Keratinocyte (primary cell): ENCODE measurements around the gene GET3. TPM values are rescaled to one million over a fixed set of nuclear protein-coding genes. Genes with fewer than 3 reads are reported as not detected.

ENCODE experiments used
- DNase-seq: peaks from one replicate; pipeline ENCODE4 v3.0.0-alpha.2; 2011; ENCODE audit warnings: low read depth, missing footprints, low spot score
- FAIRE-seq: peaks from 2 replicates; lab custom pipeline; 2011; peaks lifted over from hg19 to GRCh38; lab: Jason Lieb, UNC
- H2AFZ ChIP-seq: 2 replicates; pipeline ENCODE4 v1.6.0; 2012; ENCODE audit warnings: low read length, control low read depth, inconsistent platforms; ENCODE audit not compliant: control insufficient read depth
- H3K27ac ChIP-seq: 2 replicates; pipeline ENCODE4 v1.5.1; 2011; ENCODE audit warnings: low read length; ENCODE audit not compliant: control insufficient read depth, insufficient read depth
- H3K27me3 ChIP-seq: 3 replicates; pipeline ENCODE4 v1.6.0; 2011; ENCODE audit warnings: low read length; ENCODE audit not compliant: control insufficient read depth, insufficient read depth; ENCODE audit errors: extremely low read depth
- H3K36me3 ChIP-seq, 2 experiments: 2 replicates in 1 of 2; 3 replicates in 1 of 2; pipeline ENCODE4 v1.5.1; 2011; ENCODE audit warnings: low read length in 2 of 2, mild to moderate bottlenecking in 1 of 2; ENCODE audit not compliant: control insufficient read depth in 2 of 2, insufficient read depth in 2 of 2; ENCODE audit errors: extremely low read depth in 1 of 2
- H3K4me1 ChIP-seq: 3 replicates; pipeline ENCODE4 v1.5.1; 2011; ENCODE audit warnings: low read length; ENCODE audit not compliant: control insufficient read depth, insufficient read depth; ENCODE audit errors: extremely low read depth
- H3K4me2 ChIP-seq: 3 replicates; pipeline ENCODE4 v1.6.0; 2011; ENCODE audit warnings: low read depth, low read length; ENCODE audit not compliant: control insufficient read depth, insufficient read depth; ENCODE audit errors: extremely low read depth
- H3K4me3 ChIP-seq, 3 experiments: fragments of 200-600 bp in 1 of 3; sonication (generic) in 1 of 3; 2 replicates in 2 of 3; 3 replicates in 1 of 3; pipeline ENCODE4 v1.5.1; 2011 to 2016; ENCODE audit warnings: low read length in 3 of 3, mild to moderate bottlenecking in 3 of 3, control low read depth in 2 of 3, inconsistent platforms in 1 of 3, low read depth in 1 of 3, mixed read lengths in 1 of 3, mixed run types in 1 of 3, moderate library complexity in 1 of 3; ENCODE audit not compliant: control insufficient read depth in 2 of 3, insufficient read depth in 2 of 3; ENCODE audit errors: extremely low read depth in 1 of 3
- H3K79me2 ChIP-seq: 2 replicates; pipeline ENCODE4 v1.6.0; 2012; ENCODE audit warnings: low read length; ENCODE audit not compliant: control insufficient read depth, insufficient read depth
- H3K9ac ChIP-seq: 3 replicates; pipeline ENCODE4 v1.6.0; 2011; ENCODE audit warnings: low read length; ENCODE audit not compliant: control insufficient read depth, insufficient read depth; ENCODE audit errors: extremely low read depth
- H3K9me1 ChIP-seq: 3 replicates; pipeline ENCODE4 v1.6.0; 2011; ENCODE audit warnings: low read length; ENCODE audit not compliant: control insufficient read depth, insufficient read depth; ENCODE audit errors: extremely low read depth
- H3K9me3 ChIP-seq: 2 replicates; pipeline ENCODE4 v1.5.1; 2012; ENCODE audit warnings: low read depth, low read length; ENCODE audit not compliant: control insufficient read depth
- H4K20me1 ChIP-seq: 3 replicates; pipeline ENCODE4 v1.6.0; 2011; ENCODE audit warnings: low read length; ENCODE audit not compliant: control insufficient read depth, insufficient read depth; ENCODE audit errors: extremely low read depth
- EZH2 ChIP-seq: IDR thresholded peaks from one replicate; pipeline ENCODE4 v1.6.1; 2012; ENCODE audit warnings: inconsistent platforms, mild to moderate bottlenecking, low read length, moderate library complexity
- dilution Hi-C: fragments of 300-500 bp; cut with MboI; formaldehyde crosslinking; loops from one replicate; pipeline ENCODE4 v1.7.0; 2020; ENCODE audit warnings: low sequenced_read_pairs; ENCODE audit not compliant: extremely low pct_ligation_motif_present
- polyA plus RNA-seq, 5 experiments: library from polyadenylated mRNA; depleted of rRNA in 3 of 5; stranded (reverse) in 3 of 5; stranded (forward) in 1 of 5; unstranded in 1 of 5; fragments of >200 nt; gene quantifications; 1 replicate in 1 of 5; 2 replicates in 3 of 5; 3 replicates in 1 of 5; pipeline versions ENCODE4 v1.2.1 to v1.2.3, GENCODE V29; 2011 to 2012; ENCODE audit warnings: missing spikeins in 2 of 5, low read depth in 1 of 5, low replicate concordance in 1 of 5
- TF ChIP-seq, protein P1 (sequence below), 3 experiments: IDR thresholded peaks in 1 of 3; conservative IDR thresholded peaks in 1 of 3; optimal IDR thresholded peaks in 1 of 3; 2 replicates in 2 of 3; 3 replicates in 1 of 3; pipeline versions ENCODE3 to v1.5.1; 2011; ENCODE audit warnings: low read length in 3 of 3, mild to moderate bottlenecking in 3 of 3, moderate library complexity in 2 of 3, control low read depth in 1 of 3, inconsistent platforms in 1 of 3; ENCODE audit not compliant: insufficient read depth in 2 of 3; ENCODE audit errors: extremely low read depth in 1 of 3

The GET3 gene
- polyA plus RNA-seq, 1 donor (not counting 4 experiments of a cell fraction or from before 2014, with no cell fraction given) = 104 TPM

- H3K4me1 ChIP-seq = peaks cover 42% of the 10 kb centered on the region
- peak overlapping the region; percentile 99 for H3K4me2 ChIP-seq
- peaks cover 11% of the 10 kb centered on the region for H4K20me1 ChIP-seq
- H3K79me2 ChIP-seq = peaks cover 19% of the 10 kb centered on the region
- no peaks in the 10 kb centered on the region for H3K27me3 ChIP-seq
- H3K4me3 ChIP-seq = peak overlapping the region; percentile 73 to 95 (median 94)
- TF ChIP-seq EZH2 = no peak
- TF ChIP-seq, protein P1, sequence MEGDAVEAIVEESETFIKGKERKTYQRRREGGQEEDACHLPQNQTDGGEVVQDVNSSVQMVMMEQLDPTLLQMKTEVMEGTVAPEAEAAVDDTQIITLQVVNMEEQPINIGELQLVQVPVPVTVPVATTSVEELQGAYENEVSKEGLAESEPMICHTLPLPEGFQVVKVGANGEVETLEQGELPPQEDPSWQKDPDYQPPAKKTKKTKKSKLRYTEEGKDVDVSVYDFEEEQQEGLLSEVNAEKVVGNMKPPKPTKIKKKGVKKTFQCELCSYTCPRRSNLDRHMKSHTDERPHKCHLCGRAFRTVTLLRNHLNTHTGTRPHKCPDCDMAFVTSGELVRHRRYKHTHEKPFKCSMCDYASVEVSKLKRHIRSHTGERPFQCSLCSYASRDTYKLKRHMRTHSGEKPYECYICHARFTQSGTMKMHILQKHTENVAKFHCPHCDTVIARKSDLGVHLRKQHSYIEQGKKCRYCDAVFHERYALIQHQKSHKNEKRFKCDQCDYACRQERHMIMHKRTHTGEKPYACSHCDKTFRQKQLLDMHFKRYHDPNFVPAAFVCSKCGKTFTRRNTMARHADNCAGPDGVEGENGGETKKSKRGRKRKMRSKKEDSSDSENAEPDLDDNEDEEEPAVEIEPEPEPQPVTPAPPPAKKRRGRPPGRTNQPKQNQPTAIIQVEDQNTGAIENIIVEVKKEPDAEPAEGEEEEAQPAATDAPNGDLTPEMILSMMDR (optimal IDR thresholded peaks at IDR 0.05 in 1 of 3, IDR thresholded peaks at IDR 0.05 in 1 of 3, conservative IDR thresholded peaks at IDR 0.05 in 1 of 3; ENCODE audit: extremely low read depth in 1 of 3, insufficient read depth in 2 of 3, low read length in 3 of 3) = no peak
- H3K9ac ChIP-seq = peak overlapping the region; percentile 97
- FAIRE-seq (no peak), DNase-seq (no peak)
- H3K27ac ChIP-seq = peak overlapping the region; percentile 98
- no peak overlapping the region for H2AFZ ChIP-seq
- H3K9me1 ChIP-seq = no peaks in the 10 kb centered on the region
- no peaks in the 10 kb centered on the region for H3K9me3 ChIP-seq
- H3K36me3 ChIP-seq = no peaks in the 10 kb centered on the region
- dilution Hi-C loops = no loop called here
Measured at GRCh38 chr19:12790628-12791344, 53.5 kb downstream of the GET3 start.

GRCh38 chr19:12791345-12792050, 54.2 kb downstream of the GET3 start, which contains the start of gene JUNB:
Gene JUNB, plus strand, starts transcription at chr19:12791486. Its CDS starts 286 bp downstream, at chr19:12791772.
- peaks cover 19% of the 10 kb centered on the region for H3K79me2 ChIP-seq
- dilution Hi-C loops = no loop called here
- no peak within 1 kb of the TSS for H2AFZ ChIP-seq
- peak within 1 kb of the TSS; percentile 97 for H3K9ac ChIP-seq
- no peak for FAIRE-seq
- peak within 1 kb of the TSS; percentile 73 to 95 (median 94) for H3K4me3 ChIP-seq
- peak within 1 kb of the TSS; percentile 99 for H3K4me2 ChIP-seq
- H3K36me3 ChIP-seq = no peaks in the 10 kb centered on the region
- no peak for DNase-seq
- H3K27me3 ChIP-seq = no peaks in the 10 kb centered on the region
- no peaks in the 10 kb centered on the region for H3K9me1 ChIP-seq
- peak within 1 kb of the TSS; percentile 98 for H3K27ac ChIP-seq
- peaks cover 11% of the 10 kb centered on the region for H4K20me1 ChIP-seq
- H3K4me1 ChIP-seq = peaks cover 42% of the 10 kb centered on the region
- no peaks in the 10 kb centered on the region for H3K9me3 ChIP-seq
- no peak for TF ChIP-seq EZH2
- TF ChIP-seq, protein P1 (optimal IDR thresholded peaks at IDR 0.05 in 1 of 3, IDR thresholded peaks at IDR 0.05 in 1 of 3, conservative IDR thresholded peaks at IDR 0.05 in 1 of 3; ENCODE audit: extremely low read depth in 1 of 3, insufficient read depth in 2 of 3, low read length in 3 of 3) = no peak
